Fibroblast of skin of right quadriceps (primary cell): ENCODE data around the gene PIGQ.
A peak's percentile ranks its signal among the peaks of the same experiment; 100 is the strongest.

Experiments
- DNase-seq: peaks from one replicate; pipeline ENCODE4 v3.0.0-alpha.2; 2013

PIGQ gene

GRCh38 chr16:569445-570254 lies at the start of gene PIGQ:
PIGQ (plus strand) TSS chr16:569968; CDS start chr16:574075, 4,107 bp downstream.
- peak; percentile 56 for DNase-seq

GRCh38 chr16:520847-521246 lies 48.9 kb upstream of the PIGQ start:
- DNase-seq, result no peak

- DNase-seq, result no peak
These were observed 48.2 kb upstream of the PIGQ start for GRCh38 chr16:521381-522210.

- DNase-seq, result no peak
These were observed 47.3 kb upstream of the PIGQ start for GRCh38 chr16:522320-523096.

- no peak for DNase-seq
These were observed 46.5 kb upstream of the PIGQ start for GRCh38 chr16:523097-523741.

- no peak for DNase-seq
These were observed 45.3 kb upstream of the PIGQ start for GRCh38 chr16:524274-525040.

- DNase-seq, result no peak
These were observed 44.6 kb upstream of the PIGQ start for GRCh38 chr16:525123-525519.

GRCh38 chr16:525520-526180 lies 44.1 kb upstream of the PIGQ start:
- DNase-seq, result peak; percentile 78

- DNase-seq, result peak; percentile 14
These were observed 43.4 kb upstream of the PIGQ start for GRCh38 chr16:526181-527014.

GRCh38 chr16:527015-527903 lies 42.5 kb upstream of the PIGQ start, which contains the start of gene CAPN15:
CAPN15 (plus strand) TSS chr16:527712; CDS start chr16:546839, 19,127 bp downstream.
- DNase-seq, result peak; percentile 83

GRCh38 chr16:528111-529011 lies 41.4 kb upstream of the PIGQ start:
- peak; percentile 49 for DNase-seq

GRCh38 chr16:529012-529575 lies 40.7 kb upstream of the PIGQ start:
- DNase-seq, result no peak

GRCh38 chr16:530111-530817 lies 39.5 kb upstream of the PIGQ start:
- DNase-seq, result no peak

GRCh38 chr16:531494-532125 lies 38.2 kb upstream of the PIGQ start:
- DNase-seq, result no peak

GRCh38 chr16:533391-534123 lies 36.2 kb upstream of the PIGQ start:
- DNase-seq, result no peak

- DNase-seq, result no peak
These were observed 35.6 kb upstream of the PIGQ start for GRCh38 chr16:534135-534534.
